HG02763 (cell line): ENCODE measurements around the gene TRPC1.
"Not testable (repeated sequence)": the region's sequence is repeated elsewhere in the genome, so short reads cannot be mapped to it uniquely, and the experiment has no call there.

Source experiments
- ATAC-seq: cut with Tn5 transposase; IDR thresholded peaks from one replicate; pipeline ENCODE4 v1.9.1; 2021; ENCODE audit warnings: mild to moderate bottlenecking, moderate library complexity; ENCODE audit not compliant: unreplicated experiment

The TRPC1 gene

GRCh38 chr3:142723968-142724681 is at the start of gene TRPC1:
Gene TRPC1, plus strand, starts transcription at chr3:142724034. Its CDS starts 526 bp downstream, at chr3:142724560.
- ATAC-seq = peak; percentile 94

- no peak for ATAC-seq
Observed at GRCh38 chr3:142676151-142676550, 47.7 kb upstream of the TRPC1 start.

GRCh38 chr3:142680710-142681109 is 43.1 kb upstream of the TRPC1 start:
- ATAC-seq = no peak

GRCh38 chr3:142690613-142691012 is 33.2 kb upstream of the TRPC1 start:
- ATAC-seq = no peak

- ATAC-seq = no peak
Observed at GRCh38 chr3:142691527-142691926, 32.3 kb upstream of the TRPC1 start.

GRCh38 chr3:142693136-142693853 is 30.5 kb upstream of the TRPC1 start:
- ATAC-seq = no peak

- ATAC-seq = no peak
Observed at GRCh38 chr3:142694225-142694624, 29.6 kb upstream of the TRPC1 start.

- no peak for ATAC-seq
Observed at GRCh38 chr3:142705198-142705597, 18.6 kb upstream of the TRPC1 start.

- ATAC-seq = no peak
Observed at GRCh38 chr3:142706321-142707127, 17.3 kb upstream of the TRPC1 start.

- no peak for ATAC-seq
Observed at GRCh38 chr3:142709207-142709606, 14.6 kb upstream of the TRPC1 start.

GRCh38 chr3:142714882-142715281 is 9.0 kb upstream of the TRPC1 start:
- not testable (repeated sequence) for ATAC-seq

- ATAC-seq = no peak
Observed at GRCh38 chr3:142716102-142716501, 7.7 kb upstream of the TRPC1 start.

- ATAC-seq = peak; percentile 5
Observed at GRCh38 chr3:142723665-142723967, 218 bp upstream of the TRPC1 start.

GRCh38 chr3:142724682-142725356 is 985 bp downstream of the TRPC1 start:
- peak; percentile 10 for ATAC-seq

- ATAC-seq = no peak
Observed at GRCh38 chr3:142725357-142725739, 1.5 kb downstream of the TRPC1 start.

- no peak for ATAC-seq
Observed at GRCh38 chr3:142726017-142726416, 2.2 kb downstream of the TRPC1 start.

- no peak for ATAC-seq
Observed at GRCh38 chr3:142732066-142732465, 8.2 kb downstream of the TRPC1 start.

GRCh38 chr3:142734834-142735233 is 11.0 kb downstream of the TRPC1 start:
- no peak for ATAC-seq

- no peak for ATAC-seq
Observed at GRCh38 chr3:142735462-142735861, 11.6 kb downstream of the TRPC1 start.

- no peak for ATAC-seq
Observed at GRCh38 chr3:142738396-142738795, 14.6 kb downstream of the TRPC1 start.

- no peak for ATAC-seq
Observed at GRCh38 chr3:142746646-142747045, 22.8 kb downstream of the TRPC1 start.
